GM19193 (cell line): ENCODE results near the gene KLF12.
A peak's percentile ranks its signal among the peaks of the same experiment; 100 is the strongest.

Experiments
- POLR2A ChIP-seq: IDR thresholded peaks from 4 replicates; pipeline ENCODE4 v1.6.1; 2011; ENCODE audit not compliant: insufficient read depth, insufficient read length; ENCODE audit errors: extremely low read depth

The KLF12 gene

DNA sequence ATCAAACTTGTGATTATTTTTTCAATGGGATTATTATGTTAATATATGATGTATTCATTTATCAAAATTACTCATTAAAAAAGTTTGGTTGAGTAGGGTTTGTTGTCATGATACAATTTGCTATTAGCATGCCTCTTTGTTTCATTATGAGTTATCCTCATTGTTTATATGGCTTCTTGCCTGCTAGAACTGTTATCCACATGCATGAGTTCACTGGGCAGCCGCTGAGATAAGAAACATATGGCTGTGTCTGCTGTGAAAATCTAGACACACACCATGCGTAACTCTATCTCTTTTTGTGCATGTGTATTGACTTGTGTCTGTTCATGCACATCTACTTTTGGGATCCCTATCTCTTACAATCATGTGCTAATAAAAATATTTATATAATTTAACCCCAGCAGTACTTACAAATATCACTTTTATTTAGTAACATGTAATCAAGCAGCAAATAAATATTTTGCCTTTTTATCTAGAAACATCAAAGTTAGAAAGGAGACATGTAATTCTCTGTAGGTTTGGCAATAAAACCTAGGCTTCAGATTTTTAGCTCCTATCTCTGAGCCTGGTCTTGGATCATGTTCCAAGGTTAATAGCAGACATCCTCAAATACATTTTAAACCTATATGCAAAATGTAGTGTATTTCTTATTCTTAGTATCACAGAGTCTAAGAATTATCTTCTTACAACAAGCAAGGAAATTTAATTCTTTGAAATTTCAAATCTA is 11.2 kb upstream of the KLF12 start:
- TF ChIP-seq POLR2A, result no peak

DNA sequence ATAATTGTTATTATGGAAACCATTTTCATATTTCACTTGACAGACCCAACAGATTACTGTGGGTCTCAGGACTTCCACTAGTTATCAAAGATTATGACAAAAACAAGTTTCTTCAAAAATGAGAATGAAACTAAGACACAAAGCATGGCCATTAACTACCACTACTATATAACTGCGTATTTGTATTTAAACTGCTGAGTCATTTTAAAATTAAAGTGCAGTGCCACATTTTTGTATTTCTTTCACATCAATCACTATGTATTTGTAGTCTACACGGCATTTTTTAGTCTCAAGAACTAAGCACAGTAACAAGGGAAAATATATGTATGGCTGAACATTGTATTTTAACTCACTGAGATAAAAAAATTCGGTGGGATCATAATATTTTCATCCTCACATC is 10.1 kb upstream of the KLF12 start:
- no peak for TF ChIP-seq POLR2A

DNA sequence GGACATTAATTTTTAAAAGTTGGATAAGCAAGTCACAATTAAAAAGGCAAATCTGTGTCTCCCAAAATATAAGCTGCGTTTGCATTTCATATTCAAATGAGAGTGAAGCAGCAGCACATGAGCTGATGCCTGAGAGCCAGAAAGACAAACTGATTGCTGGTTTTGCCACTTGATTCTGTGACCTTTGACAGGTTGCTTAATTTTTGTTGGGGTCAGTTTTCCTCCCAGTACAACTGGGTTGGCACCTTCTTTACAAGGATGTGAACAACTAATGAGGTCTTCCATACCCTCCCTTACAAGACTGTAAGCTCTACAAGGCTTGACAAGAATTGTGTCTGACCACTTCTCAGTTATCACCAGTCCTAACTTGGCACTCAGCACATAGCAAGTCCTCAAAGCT is 8.1 kb upstream of the KLF12 start:
- no peak for TF ChIP-seq POLR2A

DNA sequence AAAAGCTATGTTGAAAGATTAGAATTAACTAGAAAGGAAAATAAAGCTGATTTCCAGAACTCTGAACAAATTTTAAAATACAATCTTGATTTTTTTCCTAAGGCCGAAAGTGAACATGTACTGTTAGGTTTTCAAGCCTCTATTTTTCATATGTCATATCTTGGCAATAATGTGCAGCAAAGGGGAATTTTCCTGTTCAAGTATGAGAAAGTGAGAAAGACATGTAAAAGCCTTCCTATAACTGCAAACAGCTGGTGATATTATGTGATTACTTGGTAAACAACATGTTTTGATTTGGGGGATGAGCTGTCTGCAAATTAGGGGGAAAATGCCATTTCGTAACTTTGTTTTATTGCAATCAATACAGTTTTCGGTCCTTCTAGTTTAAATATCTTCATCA is 4.0 kb upstream of the KLF12 start:
- TF ChIP-seq POLR2A, result no peak

DNA sequence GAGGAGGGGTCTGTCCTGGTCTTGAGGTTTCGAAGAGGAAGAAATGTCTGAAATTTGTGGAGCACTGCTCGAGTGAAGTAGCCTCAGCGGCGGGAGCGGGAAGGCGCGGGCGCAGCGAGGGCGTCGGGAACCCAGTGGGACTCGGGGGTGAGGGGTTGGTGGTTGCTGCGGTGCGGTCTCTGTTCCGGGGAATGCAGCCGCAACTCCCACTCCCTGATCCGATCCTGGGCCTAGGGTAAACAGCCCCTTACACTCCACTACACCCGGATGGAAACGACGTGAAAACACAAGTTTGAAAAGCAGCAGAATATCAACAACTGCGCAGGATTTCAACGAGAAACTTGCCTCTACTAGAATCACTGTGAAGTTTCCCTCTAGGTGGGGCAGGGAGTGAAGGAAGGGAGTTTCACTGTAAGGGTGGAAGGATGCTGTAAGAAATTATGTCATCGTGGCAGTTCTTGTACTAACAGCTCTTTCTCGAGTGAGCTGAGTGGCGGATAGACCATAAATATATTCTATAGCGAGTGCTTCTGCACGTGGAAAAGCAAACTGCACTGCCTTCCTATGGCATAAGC is 2.0 kb upstream of the KLF12 start:
- no peak for TF ChIP-seq POLR2A

DNA sequence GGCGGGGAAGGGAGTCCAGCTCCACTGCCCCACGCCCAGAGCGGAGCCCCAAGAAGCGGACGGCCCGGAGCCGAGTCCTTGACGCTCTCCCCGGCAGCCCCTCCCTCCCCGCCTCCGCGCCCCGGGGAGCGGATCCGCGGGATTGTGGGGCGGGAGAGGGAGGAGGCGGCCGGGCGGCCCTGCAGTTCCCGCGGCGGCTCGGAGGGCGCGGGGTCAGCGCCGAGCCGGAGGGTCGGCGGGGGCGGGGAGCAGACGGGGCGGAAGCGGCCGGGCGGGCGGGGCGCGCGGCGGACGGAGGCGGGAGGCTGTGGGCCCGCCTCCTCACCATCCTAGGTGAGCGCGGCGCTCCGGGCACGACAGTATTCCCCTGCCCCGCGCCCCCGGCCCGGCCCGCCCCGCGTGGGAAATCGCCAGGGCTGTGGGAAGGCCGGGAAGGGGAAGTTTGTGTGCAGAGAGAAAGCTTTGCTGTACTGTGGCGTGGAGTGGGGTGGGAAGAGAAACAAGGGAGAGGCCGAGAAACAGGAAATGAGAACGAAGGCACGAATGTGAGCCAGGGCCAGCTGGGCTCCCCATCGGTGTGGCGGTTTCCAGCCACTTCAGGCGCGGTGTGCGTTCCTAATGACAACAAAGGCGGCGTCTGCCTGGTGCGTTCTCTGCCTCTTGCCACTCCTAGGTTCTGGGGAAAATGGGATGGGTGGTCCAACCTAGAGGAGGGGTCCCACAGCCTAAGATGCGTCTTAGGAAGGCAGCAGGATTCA is 1.3 kb upstream of the KLF12 start:
- TF ChIP-seq POLR2A, result no peak

DNA sequence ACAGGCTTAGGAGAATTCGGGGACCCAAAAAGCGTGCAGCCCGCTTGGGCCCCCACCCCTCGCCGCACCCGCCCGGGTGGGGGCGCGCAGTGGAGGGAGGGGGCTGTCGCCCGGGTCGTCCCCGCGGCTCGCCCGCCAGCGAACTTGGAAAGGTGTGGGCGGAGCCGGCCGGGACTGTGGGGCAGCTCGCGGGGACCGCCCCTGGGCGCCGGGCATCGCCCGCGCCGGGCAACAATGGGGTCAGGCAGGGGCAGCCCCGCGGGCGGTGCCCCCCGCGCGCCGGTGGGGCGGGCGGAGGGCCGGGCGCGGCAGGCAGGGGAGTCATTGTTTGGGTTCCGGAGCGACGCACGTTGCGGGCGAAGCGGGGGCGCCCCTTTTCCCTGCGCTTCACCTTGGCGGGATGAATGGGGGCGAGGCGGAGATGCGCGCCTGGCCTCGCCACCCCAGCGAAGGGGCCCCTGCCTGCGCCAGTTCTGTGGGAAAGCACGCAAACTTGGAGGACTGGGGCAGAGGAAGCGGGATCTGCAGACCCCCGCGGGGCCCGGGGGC is 647 bp upstream of the KLF12 start:
- TF ChIP-seq POLR2A, result no peak

DNA sequence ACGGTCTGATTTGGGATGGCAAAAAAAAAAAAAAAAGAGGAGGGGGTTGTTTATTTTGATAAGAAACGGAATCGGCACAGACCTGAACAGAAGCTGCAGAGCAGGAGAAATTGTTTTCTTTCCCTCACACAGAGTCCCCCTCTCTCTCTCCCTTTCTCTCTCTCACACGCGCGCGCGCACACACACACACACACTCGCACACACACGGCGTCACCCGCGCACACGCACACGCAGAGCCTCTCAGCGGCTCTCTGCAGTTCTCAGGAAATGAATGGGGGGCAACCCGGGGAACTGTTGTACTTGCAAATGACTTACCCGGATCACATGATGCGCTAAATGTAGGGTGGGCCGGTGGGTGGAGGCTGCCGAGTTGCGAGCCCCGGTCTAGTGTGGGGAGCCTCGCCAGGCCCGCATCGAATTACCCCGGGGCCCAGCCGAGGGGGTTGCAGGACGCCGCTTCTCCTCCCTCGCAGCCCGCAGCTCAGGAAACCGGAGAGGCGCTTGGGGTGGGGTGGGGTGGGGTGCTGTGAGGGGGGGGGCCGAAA is 475 bp downstream of the KLF12 start:
- peak; percentile 82 for TF ChIP-seq POLR2A

DNA sequence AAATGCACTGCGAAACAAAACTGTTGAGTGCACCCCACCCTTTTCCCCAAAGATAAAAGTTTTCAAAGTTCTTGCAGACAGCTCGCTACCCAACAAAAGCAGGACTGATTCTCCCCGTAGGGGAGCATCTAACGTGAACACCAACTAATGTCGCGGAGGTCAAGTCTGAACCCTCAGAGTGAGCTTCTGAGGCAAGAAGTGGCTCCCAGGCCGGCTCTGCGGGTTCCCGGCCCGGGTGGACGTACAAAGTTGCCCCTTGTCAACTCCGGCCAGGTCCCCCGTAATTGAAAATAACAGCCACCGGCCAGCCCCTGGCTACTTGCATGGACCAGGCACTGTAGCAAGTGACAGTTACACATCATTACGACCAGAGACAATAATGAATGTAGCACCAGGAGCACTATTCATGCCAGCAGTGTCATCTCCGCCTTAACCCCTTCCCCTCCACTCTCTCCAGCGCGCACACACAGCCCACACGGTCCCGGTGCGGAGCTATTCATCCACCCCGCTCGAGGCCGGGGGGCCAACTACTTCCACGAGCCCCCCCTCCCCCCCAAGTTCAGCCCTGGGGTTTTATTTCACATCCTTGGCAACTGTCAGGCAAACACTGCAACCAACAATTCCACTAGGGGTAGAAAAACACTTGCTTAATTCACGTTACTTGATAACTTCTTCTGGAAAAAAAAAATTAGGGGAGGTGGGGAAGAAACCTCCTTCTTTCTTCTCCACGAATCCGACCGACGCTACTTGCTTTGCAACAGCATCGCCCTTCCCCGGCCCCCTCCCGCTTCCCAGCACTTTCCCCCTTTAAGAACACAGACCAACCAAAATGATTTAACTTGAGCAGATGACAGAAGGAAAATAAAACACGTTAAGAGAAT is 1.2 kb downstream of the KLF12 start:
- no peak for TF ChIP-seq POLR2A

DNA sequence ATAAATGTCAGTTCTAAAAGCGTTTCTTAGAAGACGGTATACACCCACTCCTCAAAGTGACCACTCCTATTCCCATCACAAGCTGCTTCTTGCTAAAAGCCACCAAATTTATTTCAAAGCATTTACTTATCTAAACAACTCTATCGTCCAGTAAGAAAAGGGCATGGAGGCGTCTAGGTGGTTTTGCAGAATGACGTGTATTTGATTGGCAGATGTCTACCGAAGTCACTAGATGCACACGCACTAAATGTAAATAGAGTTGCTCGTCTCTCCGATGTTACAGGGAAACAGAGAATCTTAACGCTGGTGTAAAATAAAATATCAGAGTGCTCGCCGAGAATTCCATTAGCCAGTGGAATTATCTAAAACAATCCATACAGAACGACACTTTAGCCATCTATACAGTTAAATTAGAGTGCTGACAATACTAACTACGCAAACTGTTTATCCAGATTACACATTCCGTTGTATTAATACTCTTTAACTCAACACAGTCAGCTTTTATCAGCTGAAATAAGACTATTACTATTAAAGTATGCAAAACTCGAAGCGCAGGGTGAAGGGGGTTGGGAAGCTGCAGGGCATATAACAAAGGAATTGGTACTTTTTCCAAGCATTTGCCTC is 1.9 kb downstream of the KLF12 start:
- TF ChIP-seq POLR2A, result no peak

DNA sequence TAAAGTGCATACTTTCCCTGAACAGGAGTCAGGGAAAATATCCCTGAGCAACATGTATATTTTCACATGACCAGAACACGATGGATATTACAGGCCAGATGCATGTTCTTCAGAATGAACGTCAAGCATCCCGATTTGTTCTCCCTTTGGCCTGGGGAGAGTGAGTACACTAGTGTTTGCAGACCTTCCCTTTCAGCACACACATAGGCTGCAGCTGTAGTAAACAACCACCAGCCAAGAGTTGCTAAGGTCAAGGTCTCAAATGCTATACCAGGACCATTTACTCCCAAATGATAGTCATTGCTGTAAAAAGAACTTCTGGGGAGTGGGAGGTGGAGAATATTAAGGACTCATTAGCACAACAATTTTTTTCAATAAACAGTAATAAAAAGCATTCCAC is 3.0 kb downstream of the KLF12 start:
- no peak for TF ChIP-seq POLR2A

DNA sequence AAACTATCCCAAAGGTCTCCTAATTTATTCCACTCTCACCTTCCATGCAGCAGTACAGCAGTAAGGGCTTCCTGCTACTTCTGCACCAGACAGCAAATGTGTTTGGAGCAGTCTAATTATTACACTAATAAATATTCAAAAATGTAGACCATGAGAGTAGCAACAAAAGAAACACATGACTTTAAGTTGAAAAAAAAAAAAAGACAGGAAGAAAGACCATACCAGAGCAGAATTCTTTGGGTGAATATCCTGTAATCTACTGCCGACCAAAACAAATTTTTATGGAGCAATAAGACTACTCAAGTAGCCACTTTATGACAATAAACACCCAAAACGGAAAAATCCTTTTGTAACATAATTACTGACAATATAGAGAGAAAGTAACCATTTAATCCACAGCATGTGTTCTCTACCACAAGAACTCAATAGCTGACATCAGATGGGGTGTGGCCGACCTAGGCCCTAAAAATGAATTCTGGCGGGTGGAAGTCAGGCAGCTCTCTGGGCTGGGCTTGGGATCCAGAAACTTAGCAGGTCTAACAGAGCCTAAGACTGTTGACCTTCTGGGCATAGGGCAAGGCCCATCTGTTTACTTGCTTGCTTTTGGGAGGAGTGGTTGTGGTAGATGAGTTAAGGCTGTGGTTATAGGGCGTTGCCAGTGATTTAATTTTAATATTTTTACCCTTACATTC is 4.6 kb downstream of the KLF12 start:
- no peak for TF ChIP-seq POLR2A

DNA sequence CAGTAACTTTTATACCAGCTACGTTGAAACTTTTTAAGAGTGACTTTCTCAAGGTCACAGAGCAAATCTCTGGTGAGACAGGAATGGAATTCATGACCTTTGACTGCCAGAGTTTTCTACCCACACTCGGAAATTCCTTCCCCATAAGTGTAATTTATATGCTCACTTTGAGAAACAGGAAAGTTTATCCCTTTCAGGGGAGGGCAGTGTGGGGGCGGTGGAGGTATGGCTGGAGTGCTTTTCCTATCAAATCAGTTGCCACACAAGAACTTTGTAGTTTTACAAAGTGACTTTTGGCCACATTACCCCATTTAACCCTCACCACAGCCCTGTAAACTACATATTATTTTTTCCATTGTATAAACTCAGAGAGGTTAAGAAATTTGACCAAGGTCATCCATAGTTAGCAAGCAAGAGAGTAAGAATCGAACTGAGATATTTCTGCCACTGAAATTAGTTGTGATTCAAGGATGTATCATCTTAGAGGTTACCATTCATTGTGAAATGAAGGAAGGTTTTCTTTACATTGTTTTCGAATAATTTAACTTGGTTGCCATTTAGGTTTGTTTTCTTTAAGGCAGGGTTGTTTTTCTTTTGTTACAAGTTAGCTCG is 5.9 kb downstream of the KLF12 start:
- TF ChIP-seq POLR2A, result no peak
